ENCODE measurements around the gene GOLGA6L7.
"Not testable (repeated sequence)": the region's sequence is repeated elsewhere in the genome, so short reads cannot be mapped to it uniquely, and the experiment has no call there.

Gene GOLGA6L7

GRCh38 chr15:28848521-28848920 lies at the start of gene GOLGA6L7:
GOLGA6L7 (minus strand) TSS chr15:28848644; CDS start chr15:28848549, 95 bp downstream.
- in situ Hi-C loops (cut with MboI; ENCODE audit: low pct_unique_long_range_greater_than_20kb, low sequenced_read_pairs, unreplicated experiment); DNase-seq (ENCODE audit: low spot score): not testable (repeated sequence)

GRCh38 chr15:28897861-28898585 lies 49.6 kb upstream of the GOLGA6L7 start:
- no peak for DNase-seq (ENCODE audit: low spot score)
- no peak for TF ChIP-seq CTCF (IDR thresholded peaks at IDR 0.05; ENCODE audit: extremely low read depth, insufficient read depth, missing control alignments)
- in situ Hi-C loops (cut with MboI; ENCODE audit: low pct_unique_long_range_greater_than_20kb, low sequenced_read_pairs, unreplicated experiment): no loop called here

GRCh38 chr15:28896951-28897350 lies 48.5 kb upstream of the GOLGA6L7 start:
- in situ Hi-C loops (cut with MboI; ENCODE audit: low pct_unique_long_range_greater_than_20kb, low sequenced_read_pairs, unreplicated experiment): no loop called here
- TF ChIP-seq CTCF (IDR thresholded peaks at IDR 0.05; ENCODE audit: extremely low read depth, insufficient read depth, missing control alignments): no peak

GRCh38 chr15:28895566-28895965 lies 47.1 kb upstream of the GOLGA6L7 start:
- TF ChIP-seq CTCF (IDR thresholded peaks at IDR 0.05; ENCODE audit: extremely low read depth, insufficient read depth, missing control alignments): no peak
- in situ Hi-C loops (cut with MboI; ENCODE audit: low pct_unique_long_range_greater_than_20kb, low sequenced_read_pairs, unreplicated experiment): no loop called here
- no peak for DNase-seq (ENCODE audit: low spot score)

More at GRCh38 chr15:28896951-28897350, 48.5 kb upstream of the GOLGA6L7 start:
- no peak for DNase-seq (ENCODE audit: low spot score)

GRCh38 chr15:28895146-28895545 lies 46.7 kb upstream of the GOLGA6L7 start:
- in situ Hi-C loops (cut with MboI; ENCODE audit: low pct_unique_long_range_greater_than_20kb, low sequenced_read_pairs, unreplicated experiment): no loop called here
- DNase-seq (ENCODE audit: low spot score): no peak
- TF ChIP-seq CTCF (IDR thresholded peaks at IDR 0.05; ENCODE audit: extremely low read depth, insufficient read depth, missing control alignments): no peak

GRCh38 chr15:28894631-28895030 lies 46.2 kb upstream of the GOLGA6L7 start:
- in situ Hi-C loops (cut with MboI; ENCODE audit: low pct_unique_long_range_greater_than_20kb, low sequenced_read_pairs, unreplicated experiment): no loop called here
- TF ChIP-seq CTCF (IDR thresholded peaks at IDR 0.05; ENCODE audit: extremely low read depth, insufficient read depth, missing control alignments): no peak
- DNase-seq (ENCODE audit: low spot score): no peak

GRCh38 chr15:28892789-28893610 lies 44.6 kb upstream of the GOLGA6L7 start:
- TF ChIP-seq CTCF (IDR thresholded peaks at IDR 0.05; ENCODE audit: extremely low read depth, insufficient read depth, missing control alignments): no peak
- in situ Hi-C loops (cut with MboI; ENCODE audit: low pct_unique_long_range_greater_than_20kb, low sequenced_read_pairs, unreplicated experiment): no loop called here
- no peak for DNase-seq (ENCODE audit: low spot score)
